Thyroid gland (tissue), 4 donors: Measurements from ENCODE around the gene OR52D1. TPM values are rescaled to one million over a fixed set of nuclear protein-coding genes. Genes with fewer than 3 reads are reported as not detected.

Experiments
- DNase-seq, 2 donors: peaks; one replicate each; pipeline ENCODE4 v3.0.0-alpha.2; 2019
- H3K27ac ChIP-seq, 3 donors: fragments of 200-600 bp; sonication (generic); 1 replicate in 2 of 3; 2 replicates in 1 of 3; pipeline ENCODE4 v1.5.1; 2016 to 2019; ENCODE audit warnings: mild to moderate bottlenecking in 1 of 3, moderate library complexity in 1 of 3
- H3K27me3 ChIP-seq: fragments of 200-600 bp; sonication (generic); one replicate; pipeline ENCODE4 v1.5.1; 2019
- H3K36me3 ChIP-seq, 2 donors: fragments of 200-600 bp; sonication (generic); one replicate each; pipeline ENCODE4 v1.5.1; 2016 to 2019
- H3K4me1 ChIP-seq, 2 donors: fragments of 200-600 bp; sonication (generic); one replicate each; pipeline ENCODE4 v1.5.1; 2017 to 2019
- H3K4me3 ChIP-seq, 3 donors: fragments of 200-600 bp; sonication (generic); replicated peaks in 1 of 3; 1 replicate in 2 of 3; 2 replicates in 1 of 3; pipeline ENCODE4 v1.5.1; 2016; ENCODE audit warnings: mild to moderate bottlenecking in 1 of 3
- H3K9me3 ChIP-seq: fragments of 200-600 bp; sonication (generic); one replicate; pipeline ENCODE4 v1.5.1; 2017
- POLR2A ChIP-seq, 2 donors: fragments of 450-650 bp; IDR thresholded peaks; one replicate each; pipeline ENCODE4 v1.6.1; 2017; ENCODE audit warnings: antibody characterized with exemption in 2 of 2, mild to moderate bottlenecking in 2 of 2, moderate library complexity in 1 of 2
- WGBS, 2 donors: methylation state at CpG; one replicate each; pipeline ENCODE4 v1.1.5; 2017; 5-methylcytosine and 5-hydroxymethylcytosine counted together
- intact Hi-C: fragments of 100-400 bp; cut with DNase I; formaldehyde crosslinking; loops from one replicate; pipeline ENCODE4 v1.15.1; 2023
- total RNA-seq, 4 donors: library from RNA; depleted of rRNA; stranded (reverse); fragments of >200 nt; gene quantifications; one replicate each; pipeline ENCODE4 v1.2.3, GENCODE V29; 2016
- TF ChIP-seq, protein P1 (sequence below), 6 experiments: fragments of 200-600 bp in 3 of 6; fragments of 450-650 bp in 3 of 6; sonication (generic) in 3 of 6; IDR thresholded peaks; one replicate each; pipeline ENCODE4 v1.5.1; 2016 to 2019; ENCODE audit warnings: antibody characterized with exemption in 6 of 6, mild to moderate bottlenecking in 2 of 6, inconsistent platforms in 1 of 6, moderate library complexity in 1 of 6

Gene OR52D1
- total RNA-seq, 4 donors from 2014 or later, result not detected

DNA sequence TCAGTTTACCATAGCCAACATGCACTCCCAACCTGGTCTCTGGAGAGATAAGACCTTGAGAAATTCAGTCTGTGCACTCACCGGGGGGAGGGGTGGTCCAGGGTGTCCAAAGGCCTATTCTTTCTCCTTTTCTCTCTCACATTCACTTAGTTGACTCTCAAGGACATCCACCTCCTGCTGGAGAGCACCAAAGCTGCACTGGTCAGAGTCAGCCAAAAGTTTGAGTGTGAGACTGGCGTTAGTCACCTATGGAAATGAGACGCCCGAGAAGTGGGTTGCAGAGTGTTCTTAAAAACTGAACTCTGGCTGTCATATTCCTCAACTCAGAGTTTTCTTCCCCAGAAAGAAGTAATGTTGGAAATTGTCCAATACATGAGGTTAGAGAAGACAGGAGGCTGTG lies 33.1 kb downstream of the OR52D1 start:
- no peak for DNase-seq
- H3K27ac ChIP-seq, result no peak overlapping the region
- H3K4me1 ChIP-seq, result no peaks in the 10 kb centered on the region
- H3K27me3 ChIP-seq, result no peaks in the 10 kb centered on the region
- no peaks in the 10 kb centered on the region for H3K36me3 ChIP-seq
- H3K9me3 ChIP-seq, result no peaks in the 10 kb centered on the region
- H3K4me3 ChIP-seq, result no peak overlapping the region
- TF ChIP-seq, protein P1, sequence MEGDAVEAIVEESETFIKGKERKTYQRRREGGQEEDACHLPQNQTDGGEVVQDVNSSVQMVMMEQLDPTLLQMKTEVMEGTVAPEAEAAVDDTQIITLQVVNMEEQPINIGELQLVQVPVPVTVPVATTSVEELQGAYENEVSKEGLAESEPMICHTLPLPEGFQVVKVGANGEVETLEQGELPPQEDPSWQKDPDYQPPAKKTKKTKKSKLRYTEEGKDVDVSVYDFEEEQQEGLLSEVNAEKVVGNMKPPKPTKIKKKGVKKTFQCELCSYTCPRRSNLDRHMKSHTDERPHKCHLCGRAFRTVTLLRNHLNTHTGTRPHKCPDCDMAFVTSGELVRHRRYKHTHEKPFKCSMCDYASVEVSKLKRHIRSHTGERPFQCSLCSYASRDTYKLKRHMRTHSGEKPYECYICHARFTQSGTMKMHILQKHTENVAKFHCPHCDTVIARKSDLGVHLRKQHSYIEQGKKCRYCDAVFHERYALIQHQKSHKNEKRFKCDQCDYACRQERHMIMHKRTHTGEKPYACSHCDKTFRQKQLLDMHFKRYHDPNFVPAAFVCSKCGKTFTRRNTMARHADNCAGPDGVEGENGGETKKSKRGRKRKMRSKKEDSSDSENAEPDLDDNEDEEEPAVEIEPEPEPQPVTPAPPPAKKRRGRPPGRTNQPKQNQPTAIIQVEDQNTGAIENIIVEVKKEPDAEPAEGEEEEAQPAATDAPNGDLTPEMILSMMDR (IDR thresholded peaks at IDR 0.05), result no peak
- TF ChIP-seq POLR2A (IDR thresholded peaks at IDR 0.05), result no peak
- intact Hi-C loops, result no loop called here
- 94 to 97% methylated on average over 4 of the region's 4 CpGs for WGBS, 2 donors

- no peaks in the 10 kb centered on the region for H3K36me3 ChIP-seq
- intact Hi-C loops, result no loop called here
- WGBS, 2 donors, result 77 to 95% methylated on average over 2 of the region's 2 CpGs
- H3K9me3 ChIP-seq, result no peaks in the 10 kb centered on the region
- no peak overlapping the region for H3K27ac ChIP-seq
- DNase-seq, result no peak
- H3K4me3 ChIP-seq, result no peak overlapping the region
- no peaks in the 10 kb centered on the region for H3K27me3 ChIP-seq
- no peaks in the 10 kb centered on the region for H3K4me1 ChIP-seq
- TF ChIP-seq, protein P1 (IDR thresholded peaks at IDR 0.05), result no peak
- no peak for TF ChIP-seq POLR2A (IDR thresholded peaks at IDR 0.05)
Measured at GRCh38 chr11:5522308-5522707, 33.8 kb downstream of the OR52D1 start.

DNA sequence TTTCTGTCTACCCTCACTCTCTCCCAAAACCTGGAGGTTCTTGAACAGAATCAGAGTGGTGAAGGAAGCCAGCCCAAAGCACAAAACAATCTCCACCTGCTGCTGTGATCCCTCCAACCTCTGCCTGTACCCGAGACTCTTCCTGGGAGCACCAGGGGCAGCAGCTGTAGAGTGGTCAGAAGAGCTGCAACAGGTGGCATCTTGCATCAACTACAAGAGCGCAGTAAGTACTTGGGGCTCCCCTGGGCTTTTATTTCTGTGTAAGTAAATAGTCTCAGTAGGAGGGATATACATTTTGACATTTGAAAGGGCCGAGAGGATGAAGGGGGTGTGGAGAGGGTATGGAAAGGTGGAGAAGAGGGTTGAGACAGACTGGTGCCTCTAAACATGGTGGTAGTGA lies 36.3 kb downstream of the OR52D1 start:
- no peaks in the 10 kb centered on the region for H3K4me1 ChIP-seq
- intact Hi-C loops, result no loop called here
- no peak overlapping the region for H3K27ac ChIP-seq
- H3K27me3 ChIP-seq, result no peaks in the 10 kb centered on the region
- H3K9me3 ChIP-seq, result no peaks in the 10 kb centered on the region
- TF ChIP-seq POLR2A (IDR thresholded peaks at IDR 0.05), result no peak
- TF ChIP-seq, protein P1 (IDR thresholded peaks at IDR 0.05), result no peak
- H3K4me3 ChIP-seq, result no peak overlapping the region
- 68 to 76% methylated on average over 3 of the region's 3 CpGs for whole genome bisulfite sequencing, 2 donors
- no peaks in the 10 kb centered on the region for H3K36me3 ChIP-seq
- no peak for DNase-seq

GRCh38 chr11:5527716-5528115 lies 39.2 kb downstream of the OR52D1 start:
- WGBS, 2 donors, result 98 to 100% methylated on average over 4 to 5 of the region's 5 CpGs
- Histone ChIP-seq H3K27me3 (no peaks in the 10 kb centered on the region), H3K27ac (no peak overlapping the region), H3K9me3 (no peaks in the 10 kb centered on the region), H3K36me3 (no peaks in the 10 kb centered on the region), H3K4me3 (no peak overlapping the region), H3K4me1 (no peaks in the 10 kb centered on the region)
- TF ChIP-seq, protein P1 (IDR thresholded peaks at IDR 0.05), result no peak
- no peak for TF ChIP-seq POLR2A (IDR thresholded peaks at IDR 0.05)
- intact Hi-C loops, result no loop called here
- no peak for DNase-seq

GRCh38 chr11:5528495-5528894 lies 40.0 kb downstream of the OR52D1 start:
- DNase-seq, result no peak
- H3K27ac ChIP-seq, result no peak overlapping the region
- TF ChIP-seq POLR2A (IDR thresholded peaks at IDR 0.05), result no peak
- TF ChIP-seq, protein P1 (IDR thresholded peaks at IDR 0.05), result no peak
- WGBS, 2 donors, result 39 to 63% methylated on average over 1 of the region's 1 CpG
- H3K36me3 ChIP-seq, result no peaks in the 10 kb centered on the region
- H3K9me3 ChIP-seq, result no peaks in the 10 kb centered on the region
- no peaks in the 10 kb centered on the region for H3K27me3 ChIP-seq
- H3K4me1 ChIP-seq, result no peaks in the 10 kb centered on the region
- intact Hi-C loops, result no loop called here
- no peak overlapping the region for H3K4me3 ChIP-seq
